ENCODE data around the gene PPP4R1.

PPP4R1 gene

GRCh38 chr18:9513971-9514512 is 100.3 kb downstream of the PPP4R1 start:
- no peak for DNase-seq (ENCODE audit: low spot score)
- no peak for TF ChIP-seq CTCF (IDR thresholded peaks at IDR 0.05; ENCODE audit: extremely low read depth, insufficient read depth, missing control alignments)
- in situ Hi-C loops (cut with MboI; ENCODE audit: low pct_unique_long_range_greater_than_20kb, low sequenced_read_pairs, unreplicated experiment) = loop anchor here (25.0 kb wide), 1 partner anchor 852 kb away; no protein-coding TSS in a partner anchor

- DNase-seq (ENCODE audit: low spot score) = no peak
- in situ Hi-C loops (cut with MboI; ENCODE audit: low pct_unique_long_range_greater_than_20kb, low sequenced_read_pairs, unreplicated experiment) = loop anchor here (25.0 kb wide), 1 partner anchor 846 kb away; no protein-coding TSS in a partner anchor
- no peak for TF ChIP-seq CTCF (IDR thresholded peaks at IDR 0.05; ENCODE audit: extremely low read depth, insufficient read depth, missing control alignments)
These were observed 105.8 kb downstream of the PPP4R1 start for GRCh38 chr18:9508446-9509025.

- no peak for TF ChIP-seq CTCF (IDR thresholded peaks at IDR 0.05; ENCODE audit: extremely low read depth, insufficient read depth, missing control alignments)
- DNase-seq (ENCODE audit: low spot score) = no peak
- in situ Hi-C loops (cut with MboI; ENCODE audit: low pct_unique_long_range_greater_than_20kb, low sequenced_read_pairs, unreplicated experiment) = loop anchor here (25.0 kb wide), 1 partner anchor 845 kb away; no protein-coding TSS in a partner anchor
These were observed 106.7 kb downstream of the PPP4R1 start for GRCh38 chr18:9507565-9508088.

GRCh38 chr18:9506046-9506792 is 108.1 kb downstream of the PPP4R1 start:
- DNase-seq (ENCODE audit: low spot score) = no peak
- no peak for TF ChIP-seq CTCF (IDR thresholded peaks at IDR 0.05; ENCODE audit: extremely low read depth, insufficient read depth, missing control alignments)
- in situ Hi-C loops (cut with MboI; ENCODE audit: low pct_unique_long_range_greater_than_20kb, low sequenced_read_pairs, unreplicated experiment) = loop anchor here (25.0 kb wide), 1 partner anchor 844 kb away; no protein-coding TSS in a partner anchor

All from GM13977 (cell line).